Measurements from ENCODE around the gene MME. TPM values are rescaled to one million over a fixed set of nuclear protein-coding genes. Genes with fewer than 3 reads are reported as not detected.

The MME gene
- total and polyA plus RNA-seq, 10 of the 15 experiments (the other 5 are each of a cell fraction or from before 2014, with no cell fraction given) = under 0.01 to 0.23 (median 0.09) TPM; not detected in 3

- Histone ChIP-seq H3K27ac (ENCODE audit: control insufficient read depth, insufficient read depth) (no peak overlapping the region), H2AFZ (ENCODE audit: control insufficient read depth, low read depth, low read length) (no peak overlapping the region), H3K36me3 (ENCODE audit: control insufficient read depth in 2 of 2, insufficient read depth in 2 of 2, low read length in 1 of 2) (no peaks in the 10 kb centered on the region), H3K27me3 (replicated peaks in 1 of 2; ENCODE audit: control insufficient read depth in 2 of 2, insufficient read depth in 2 of 2, low read length in 1 of 2) (no peaks in the 10 kb centered on the region), H3K4me2 (ENCODE audit: control insufficient read depth, insufficient read depth) (no peak overlapping the region), H3K4me3 (no peak overlapping the region), H3K9ac (ENCODE audit: control insufficient read depth, insufficient read depth, low read length) (no peak overlapping the region), H3K79me2 (ENCODE audit: control insufficient read depth, insufficient read depth, low read length) (no peaks in the 10 kb centered on the region), H3K4me1 (ENCODE audit: control insufficient read depth, insufficient read depth, low read length) (no peaks in the 10 kb centered on the region), H4K20me1 (ENCODE audit: control insufficient read depth, insufficient read depth) (no peaks in the 10 kb centered on the region), H3K9me3 (replicated peaks; ENCODE audit: control insufficient read depth, insufficient read depth, low read length) (no peaks in the 10 kb centered on the region)
- SMC1A ChIA-PET (ENCODE audit: uncharacterized antibody, unreplicated experiment) = no interaction called here
- no TSS peak for BruUV-seq (replicated peaks)
- RAD21 ChIA-PET (ENCODE audit: unreplicated experiment) = no interaction called here
- ATAC-seq (no peak), DNase-seq (ENCODE audit: low read depth, low spot score) (no peak), FAIRE-seq (no peak)
- in situ Hi-C loops (cut with MboI) = no loop called here
- intact Hi-C loops (cut with micrococcal nuclease; ENCODE audit: unreplicated experiment) = no loop called here
- WGBS (ENCODE audit: insufficient coverage, insufficient replicate concordance, low lambda C conversion rate, missing lambda C conversion rate) = 15% methylated on average over 2 of the region's 2 CpGs
- CTCF ChIA-PET = no interaction called here
- POLR2A ChIA-PET = no interaction called here
- TF ChIP-seq JUND (IDR thresholded peaks at IDR 0.05; ENCODE audit: low read depth, low read length) (no peak), MLLT1 (IDR thresholded peaks at IDR 0.05) (no peak), ZBTB4 (CRISPR knock-in tag; IDR thresholded peaks at IDR 0.05) (no peak), ZNF217 (IDR thresholded peaks at IDR 0.05) (no peak), SIN3A (IDR thresholded peaks at IDR 0.05; ENCODE audit: low read depth, low read length) (no peak), MXI1 (IDR thresholded peaks at IDR 0.05; ENCODE audit: low read depth, low read length) (no peak), FOXK2 (IDR thresholded peaks at IDR 0.05) (no peak), JUNB (IDR thresholded peaks at IDR 0.05) (no peak), EZH2 (IDR thresholded peaks at IDR 0.05; ENCODE audit: borderline replicate concordance, control insufficient read depth, low read depth, low read length) (no peak), E2F8 (IDR thresholded peaks at IDR 0.05; ENCODE audit: low read depth, partially characterized antibody) (no peak), RAD21 (IDR thresholded peaks at IDR 0.05; ENCODE audit: insufficient read depth, low read depth, low read length) (no peak), IRF4 (IDR thresholded peaks at IDR 0.05; ENCODE audit: low read depth, low read length) (no peak), MEF2A (IDR thresholded peaks at IDR 0.05; ENCODE audit: insufficient read depth, low read depth, low read length) (no peak), MTA2 (IDR thresholded peaks at IDR 0.05; ENCODE audit: low read depth) (no peak)
Observed at GRCh38 chr3:155088706-155089345, 8.7 kb downstream of the MME start.

Measured in GM12878 (cell line).